ENCODE results near the gene DDX31. TPM values are rescaled to one million over a fixed set of nuclear protein-coding genes. Genes with fewer than 3 reads are reported as not detected.

DDX31 gene
- total and polyA plus RNA-seq, 2 donors (not counting 1 experiment from before 2014, with no cell fraction given): 16.4 to 22.7 TPM

DNA sequence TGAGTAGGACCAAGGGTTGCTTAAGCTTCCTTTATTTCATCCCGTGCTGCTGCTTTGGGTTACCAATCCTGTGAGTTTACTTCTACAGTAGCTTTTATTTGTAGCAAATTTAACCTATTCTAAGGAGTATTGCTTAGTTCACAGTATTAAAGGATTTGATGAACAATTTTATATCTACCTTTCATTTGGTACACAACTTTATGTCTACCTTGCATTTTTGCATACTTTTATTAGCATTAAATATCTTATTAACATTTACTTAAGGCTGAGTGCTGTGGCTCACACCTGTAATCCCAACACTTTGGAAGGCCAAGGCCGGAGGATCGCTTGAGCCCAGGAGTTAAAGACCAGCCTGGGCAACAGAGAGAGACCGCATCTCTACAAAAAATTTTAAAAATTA, 4.7 kb upstream of the DDX31 start:
- Mint-ChIP-seq H3K27ac (no peak overlapping the region), H3K9me3 (ENCODE audit: insufficient read depth) (no peaks in the 10 kb centered on the region), H3K4me3 (no peak overlapping the region), H3K4me1 (peaks cover 46% of the 10 kb centered on the region), H3K27me3 (no peaks in the 10 kb centered on the region)
- Histone ChIP-seq H3K79me2 (ENCODE audit: control insufficient read depth, insufficient read depth, low read length) (peaks cover 88% of the 10 kb centered on the region), H3K4me1 (ENCODE audit: control insufficient read depth in 2 of 2, insufficient read depth in 2 of 2, low read length in 2 of 2) (peaks cover 20 to 21% of the 10 kb centered on the region in 2 donors), H2AFZ (ENCODE audit: insufficient read depth, low read depth, low read length, poor library complexity, severe bottlenecking) (no peak overlapping the region), H3K4me3 (ENCODE audit: control extremely low read depth in 1 of 5, extremely low read depth in 1 of 5, insufficient read depth in 1 of 5, low read depth in 2 of 5, low read length in 4 of 5) (no peak overlapping the region), H3K27ac (ENCODE audit: low read length in 2 of 2) (no peak overlapping the region), H3K4me2 (replicated peaks; ENCODE audit: low read depth, low read length, poor library complexity, severe bottlenecking) (no peak overlapping the region), H3K9me3 (ENCODE audit: control extremely low read depth in 1 of 3, control insufficient read depth in 2 of 3, insufficient read depth in 1 of 3, low read length in 2 of 3) (no peaks in the 10 kb centered on the region), H3K27me3 (replicated peaks in 1 of 4; ENCODE audit: control extremely low read depth in 1 of 4, control insufficient read depth in 3 of 4, insufficient read depth in 4 of 4, low read length in 3 of 4) (no peaks in the 10 kb centered on the region), H3K36me3 (replicated peaks in 1 of 2; ENCODE audit: control extremely low read depth in 1 of 2, control insufficient read depth in 1 of 2, extremely low read depth in 1 of 2, insufficient read depth in 2 of 2, low read length in 1 of 2) (peaks cover under 1 to 15% of the 10 kb centered on the region in 2 experiments), H3K9ac (ENCODE audit: low read length) (no peak overlapping the region), H4K20me1 (ENCODE audit: control insufficient read depth, insufficient read depth, low read length, poor library complexity, severe bottlenecking) (peaks cover 39% of the 10 kb centered on the region)
- ChIA-PET CTCF (interaction anchor here (0.6 to 2.1 kb wide), 3 partner anchors 15 to 125 kb away, joined by 3 to 6 read pairs (median 3); no protein-coding TSS in a partner anchor), POLR2A (no interaction called here)
- DNase-seq (no peak), ATAC-seq (ENCODE audit: low read depth) (no peak)
- 100% methylated on average over 1 of the region's 4 CpGs for WGBS (ENCODE audit: insufficient coverage)
- intact Hi-C loops (cut with micrococcal nuclease): loop anchor here (10.0 kb wide), 1 partner anchor 230 kb away; no protein-coding TSS in a partner anchor
- TF ChIP-seq, protein P1, sequence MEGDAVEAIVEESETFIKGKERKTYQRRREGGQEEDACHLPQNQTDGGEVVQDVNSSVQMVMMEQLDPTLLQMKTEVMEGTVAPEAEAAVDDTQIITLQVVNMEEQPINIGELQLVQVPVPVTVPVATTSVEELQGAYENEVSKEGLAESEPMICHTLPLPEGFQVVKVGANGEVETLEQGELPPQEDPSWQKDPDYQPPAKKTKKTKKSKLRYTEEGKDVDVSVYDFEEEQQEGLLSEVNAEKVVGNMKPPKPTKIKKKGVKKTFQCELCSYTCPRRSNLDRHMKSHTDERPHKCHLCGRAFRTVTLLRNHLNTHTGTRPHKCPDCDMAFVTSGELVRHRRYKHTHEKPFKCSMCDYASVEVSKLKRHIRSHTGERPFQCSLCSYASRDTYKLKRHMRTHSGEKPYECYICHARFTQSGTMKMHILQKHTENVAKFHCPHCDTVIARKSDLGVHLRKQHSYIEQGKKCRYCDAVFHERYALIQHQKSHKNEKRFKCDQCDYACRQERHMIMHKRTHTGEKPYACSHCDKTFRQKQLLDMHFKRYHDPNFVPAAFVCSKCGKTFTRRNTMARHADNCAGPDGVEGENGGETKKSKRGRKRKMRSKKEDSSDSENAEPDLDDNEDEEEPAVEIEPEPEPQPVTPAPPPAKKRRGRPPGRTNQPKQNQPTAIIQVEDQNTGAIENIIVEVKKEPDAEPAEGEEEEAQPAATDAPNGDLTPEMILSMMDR (IDR thresholded peaks at IDR 0.05): no peak
- no peak for TF ChIP-seq EZH2 (IDR thresholded peaks at IDR 0.05; ENCODE audit: borderline replicate concordance, insufficient read depth, low read depth, low read length, poor library complexity, severe bottlenecking)

DNA sequence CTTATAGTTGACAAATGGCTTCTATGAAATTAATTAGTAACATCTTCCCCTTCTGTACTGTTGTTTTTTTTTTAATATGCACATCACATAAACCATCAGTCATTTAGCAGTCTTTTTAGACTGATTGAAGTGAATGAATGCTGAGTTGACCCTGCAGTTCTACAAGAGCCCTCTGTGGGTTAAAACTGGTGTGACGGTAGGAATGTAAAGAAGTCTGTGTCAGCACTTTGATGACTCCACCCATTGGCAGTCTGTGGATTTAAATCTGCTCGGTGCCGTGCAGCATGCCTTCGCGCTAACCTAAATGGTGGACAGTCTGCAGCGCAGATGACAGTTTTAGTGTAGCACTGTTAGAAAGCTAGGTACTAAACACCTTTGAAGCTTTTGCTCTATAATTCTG, 3.6 kb upstream of the DDX31 start:
- 47% methylated on average over 3 of the region's 6 CpGs for WGBS (ENCODE audit: insufficient coverage)
- ChIA-PET POLR2A (no interaction called here), CTCF (interaction anchor here (0.6 to 2.1 kb wide), 3 partner anchors 14 to 1487 kb away, joined by 3 to 6 read pairs (median 3); no protein-coding TSS in a partner anchor)
- Histone ChIP-seq H3K36me3 (replicated peaks in 1 of 2; ENCODE audit: control extremely low read depth in 1 of 2, control insufficient read depth in 1 of 2, extremely low read depth in 1 of 2, insufficient read depth in 2 of 2, low read length in 1 of 2) (peaks cover 0 to 4% of the 10 kb centered on the region in 2 experiments), H3K4me2 (replicated peaks; ENCODE audit: low read depth, low read length, poor library complexity, severe bottlenecking) (no peak overlapping the region), H4K20me1 (ENCODE audit: control insufficient read depth, insufficient read depth, low read length, poor library complexity, severe bottlenecking) (peaks cover 39% of the 10 kb centered on the region), H3K9ac (ENCODE audit: low read length) (no peak overlapping the region), H3K79me2 (ENCODE audit: control insufficient read depth, insufficient read depth, low read length) (peaks cover 78% of the 10 kb centered on the region), H3K27ac (ENCODE audit: low read length in 2 of 2) (no peak overlapping the region), H3K27me3 (replicated peaks in 1 of 4; ENCODE audit: control extremely low read depth in 1 of 4, control insufficient read depth in 3 of 4, insufficient read depth in 4 of 4, low read length in 3 of 4) (no peaks in the 10 kb centered on the region), H3K4me3 (ENCODE audit: control extremely low read depth in 1 of 5, extremely low read depth in 1 of 5, insufficient read depth in 1 of 5, low read depth in 2 of 5, low read length in 4 of 5) (no peak overlapping the region), H3K4me1 (ENCODE audit: control insufficient read depth in 2 of 2, insufficient read depth in 2 of 2, low read length in 2 of 2) (peaks cover 20 to 28% of the 10 kb centered on the region in 2 donors), H3K9me3 (ENCODE audit: control extremely low read depth in 1 of 3, control insufficient read depth in 2 of 3, insufficient read depth in 1 of 3, low read length in 2 of 3) (no peaks in the 10 kb centered on the region), H2AFZ (ENCODE audit: insufficient read depth, low read depth, low read length, poor library complexity, severe bottlenecking) (no peak overlapping the region)
- H3K27ac Mint-ChIP-seq: no peak overlapping the region
- peaks cover 51% of the 10 kb centered on the region for H3K4me1 Mint-ChIP-seq
- H3K4me3 Mint-ChIP-seq: peak overlapping the region; percentile 32
- ATAC-seq (ENCODE audit: low read depth) (no peak), DNase-seq (peak; percentile 37)
- TF ChIP-seq EZH2 (IDR thresholded peaks at IDR 0.05; ENCODE audit: borderline replicate concordance, insufficient read depth, low read depth, low read length, poor library complexity, severe bottlenecking): no peak
- TF ChIP-seq, protein P1 (IDR thresholded peaks at IDR 0.05): peak; percentile 32
- no peaks in the 10 kb centered on the region for H3K9me3 Mint-ChIP-seq (ENCODE audit: insufficient read depth)
- H3K27me3 Mint-ChIP-seq: no peaks in the 10 kb centered on the region
- intact Hi-C loops (cut with micrococcal nuclease): loop anchor here (10.0 kb wide), 1 partner anchor 231 kb away; no protein-coding TSS in a partner anchor
